LNCaP clone FGC (cell line): ENCODE measurements around the gene COL4A6.

Experiments used
- DNase-seq: peaks from one replicate; pipeline ENCODE4 v3.0.0-alpha.2; 2011; ENCODE audit warnings: low read depth
- H3K4me3 ChIP-seq: 2 replicates; pipeline ENCODE4 v1.5.1; 2011; ENCODE audit warnings: mild to moderate bottlenecking, low read depth, low read length, control low read depth
- TF ChIP-seq, protein P1 (sequence below): IDR thresholded peaks from 2 replicates; pipeline ENCODE4 v1.5.1; 2012; ENCODE audit warnings: mild to moderate bottlenecking; ENCODE audit not compliant: control insufficient read depth, insufficient read depth; ENCODE audit errors: extremely low read depth

Gene COL4A6

DNA sequence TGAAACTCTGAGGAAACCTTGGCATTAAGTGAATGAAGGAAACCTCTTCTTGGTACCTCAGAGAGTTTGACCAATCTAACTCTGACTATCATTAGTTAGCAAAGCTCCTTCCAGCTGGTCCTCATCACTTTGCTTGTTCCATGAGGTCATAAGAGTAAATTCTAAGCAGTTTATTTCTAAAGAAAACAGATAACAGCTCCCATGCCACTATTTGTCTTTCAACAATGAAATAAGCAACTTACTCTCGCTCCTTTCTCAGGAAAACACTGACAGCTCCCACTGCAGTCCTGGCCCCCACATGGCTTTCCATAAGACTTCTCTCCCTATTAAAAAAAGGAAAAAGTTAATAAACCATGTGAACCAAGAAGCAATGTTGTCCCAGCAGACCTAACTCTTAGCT lies 127.7 kb downstream of the COL4A6 start:
- DNase-seq, result no peak
- H3K4me3 ChIP-seq, result no peak overlapping the region
- TF ChIP-seq, protein P1, sequence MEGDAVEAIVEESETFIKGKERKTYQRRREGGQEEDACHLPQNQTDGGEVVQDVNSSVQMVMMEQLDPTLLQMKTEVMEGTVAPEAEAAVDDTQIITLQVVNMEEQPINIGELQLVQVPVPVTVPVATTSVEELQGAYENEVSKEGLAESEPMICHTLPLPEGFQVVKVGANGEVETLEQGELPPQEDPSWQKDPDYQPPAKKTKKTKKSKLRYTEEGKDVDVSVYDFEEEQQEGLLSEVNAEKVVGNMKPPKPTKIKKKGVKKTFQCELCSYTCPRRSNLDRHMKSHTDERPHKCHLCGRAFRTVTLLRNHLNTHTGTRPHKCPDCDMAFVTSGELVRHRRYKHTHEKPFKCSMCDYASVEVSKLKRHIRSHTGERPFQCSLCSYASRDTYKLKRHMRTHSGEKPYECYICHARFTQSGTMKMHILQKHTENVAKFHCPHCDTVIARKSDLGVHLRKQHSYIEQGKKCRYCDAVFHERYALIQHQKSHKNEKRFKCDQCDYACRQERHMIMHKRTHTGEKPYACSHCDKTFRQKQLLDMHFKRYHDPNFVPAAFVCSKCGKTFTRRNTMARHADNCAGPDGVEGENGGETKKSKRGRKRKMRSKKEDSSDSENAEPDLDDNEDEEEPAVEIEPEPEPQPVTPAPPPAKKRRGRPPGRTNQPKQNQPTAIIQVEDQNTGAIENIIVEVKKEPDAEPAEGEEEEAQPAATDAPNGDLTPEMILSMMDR, result no peak

DNA sequence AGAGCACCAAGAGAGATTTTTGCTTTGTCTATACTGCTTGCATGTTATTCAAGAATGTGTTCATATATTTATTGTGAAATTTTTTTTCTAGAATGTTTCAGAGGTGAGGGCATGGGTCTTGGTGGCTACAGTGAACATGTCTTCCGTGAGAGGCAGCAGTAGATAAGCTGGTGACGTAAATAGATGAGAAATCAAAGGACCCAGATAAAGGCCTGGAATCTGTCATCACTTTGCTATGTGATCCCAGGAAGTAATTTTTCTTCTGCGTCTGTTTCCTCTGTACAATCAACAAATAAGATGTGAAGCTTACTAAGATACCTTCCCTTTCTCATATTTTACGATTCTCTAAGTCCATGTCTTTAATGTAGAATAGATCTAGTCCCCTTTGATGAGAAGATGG lies 129.1 kb downstream of the COL4A6 start:
- H3K4me3 ChIP-seq, result no peak overlapping the region
- TF ChIP-seq, protein P1, result no peak
- DNase-seq, result no peak

DNA sequence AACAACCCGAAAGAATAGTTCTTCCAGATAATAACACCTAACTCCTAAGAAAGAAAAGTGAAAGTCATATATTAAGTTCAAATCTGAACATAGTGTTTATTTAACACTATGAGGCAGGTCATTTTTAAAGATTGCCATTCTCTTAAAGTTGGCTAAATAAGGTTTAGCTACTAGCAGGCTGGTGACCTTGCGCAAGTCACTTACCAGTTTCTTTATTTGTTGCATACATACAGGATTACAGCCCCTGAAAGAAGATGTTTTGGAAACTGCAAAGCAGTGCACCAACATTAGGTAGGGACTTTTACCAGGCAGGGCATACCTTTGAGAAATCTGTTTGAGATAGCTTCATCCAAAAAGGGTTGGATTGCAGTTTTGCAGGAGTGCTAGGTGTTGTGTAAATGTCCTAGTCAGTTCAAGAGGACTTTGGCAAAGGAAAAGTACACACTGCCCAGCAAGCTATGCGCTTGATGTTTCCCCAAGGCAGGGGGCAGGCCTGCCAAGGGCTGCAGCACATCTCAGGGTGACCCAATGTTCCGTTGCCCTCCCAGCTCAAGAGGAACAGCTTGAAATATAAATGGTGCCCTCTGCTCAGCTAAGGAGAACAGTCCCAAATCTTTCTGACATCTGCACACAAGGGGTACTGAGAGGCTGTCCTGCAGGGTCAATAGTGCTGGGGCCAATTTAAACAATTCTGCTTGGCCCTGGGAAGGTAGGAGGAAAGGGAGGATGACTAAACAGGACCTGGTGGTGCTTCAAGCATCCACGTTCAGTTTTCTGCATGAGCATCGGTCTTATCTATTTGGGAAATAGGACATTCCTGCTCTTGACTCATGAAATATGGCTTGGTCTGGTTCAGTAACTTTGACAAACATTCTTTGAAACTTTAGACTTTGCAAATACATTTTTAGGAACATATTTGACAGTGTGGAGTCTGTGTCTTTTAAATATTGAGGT lies 130.8 kb downstream of the COL4A6 start:
- TF ChIP-seq, protein P1, result no peak
- no peak for DNase-seq
- H3K4me3 ChIP-seq, result no peak overlapping the region

DNA sequence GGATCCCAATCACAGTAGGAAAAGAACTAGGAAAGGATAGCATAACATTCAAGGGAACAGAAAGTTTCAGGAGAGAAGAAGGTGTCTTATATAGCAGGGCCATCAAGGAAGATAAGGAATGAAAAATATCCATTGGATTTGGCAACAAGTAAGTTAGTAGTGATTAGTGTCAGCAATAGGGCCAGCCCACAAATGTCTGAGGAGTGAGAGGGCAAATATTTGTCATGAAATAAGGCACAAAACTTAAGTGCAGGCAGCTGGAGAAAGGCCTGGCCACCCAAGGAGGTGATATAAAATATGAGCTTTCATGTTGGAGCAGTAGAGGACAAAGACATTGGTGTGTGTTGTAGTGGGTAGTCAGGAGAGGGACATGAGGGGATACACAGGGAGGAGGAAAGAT lies 132.1 kb downstream of the COL4A6 start:
- TF ChIP-seq, protein P1, result no peak
- DNase-seq, result no peak
- no peak overlapping the region for H3K4me3 ChIP-seq

DNA sequence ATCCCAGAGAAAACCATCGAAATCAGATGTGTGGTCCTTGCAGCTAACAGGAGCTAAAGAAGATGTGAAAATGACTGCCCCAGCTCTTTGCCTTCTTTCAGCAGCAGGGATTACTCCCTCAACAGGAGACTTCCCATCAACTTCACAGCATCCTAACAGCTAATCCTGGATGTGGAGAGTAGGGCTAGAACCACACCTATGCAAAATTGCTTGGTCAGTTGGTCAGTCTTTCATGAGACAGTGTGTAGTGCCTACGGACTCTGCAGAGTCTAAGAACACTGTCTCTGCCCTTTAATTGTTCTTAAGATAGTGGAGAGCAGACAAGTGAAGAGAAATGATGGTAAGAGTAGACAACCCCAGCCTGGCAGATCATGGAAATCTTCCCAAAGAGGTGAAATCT lies 133.5 kb downstream of the COL4A6 start:
- no peak for DNase-seq

DNA sequence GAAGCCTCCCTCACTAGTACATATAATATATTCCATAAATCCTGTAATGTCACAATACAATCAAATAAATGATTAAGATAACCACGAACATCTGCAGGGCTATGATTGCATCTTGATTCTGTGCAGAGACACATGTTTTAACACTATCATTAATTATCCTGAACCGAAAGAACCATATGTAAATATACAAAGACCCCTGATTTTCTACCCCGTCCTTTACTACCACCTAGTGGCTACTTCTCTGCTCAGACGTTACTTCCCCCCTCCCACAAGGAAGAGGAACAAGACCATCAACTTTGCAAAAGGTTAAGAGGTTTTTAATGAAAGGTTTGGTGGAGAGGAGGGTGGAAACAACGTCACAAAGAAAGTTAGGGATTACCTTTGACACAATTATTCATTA lies 134.0 kb downstream of the COL4A6 start:
- no peak for DNase-seq
- TF ChIP-seq, protein P1, result peak; percentile 34
- H3K4me3 ChIP-seq, result no peak overlapping the region

More for the DNA sequence above, 133.5 kb downstream of the COL4A6 start:
- no peak overlapping the region for H3K4me3 ChIP-seq
- TF ChIP-seq, protein P1, result no peak
